Thyroid gland (tissue), 4 donors: ENCODE data around the gene PPP2R3A.

Source experiments
- CTCF ChIP-seq, 6 experiments: fragments of 200-600 bp in 3 of 6; fragments of 450-650 bp in 3 of 6; sonication (generic) in 3 of 6; IDR thresholded peaks; one replicate each; pipeline ENCODE4 v1.5.1; 2016 to 2019; ENCODE audit warnings: antibody characterized with exemption in 6 of 6, mild to moderate bottlenecking in 2 of 6, inconsistent platforms in 1 of 6, moderate library complexity in 1 of 6
- POLR2A ChIP-seq, 2 donors: fragments of 450-650 bp; IDR thresholded peaks; one replicate each; pipeline ENCODE4 v1.6.1; 2017; ENCODE audit warnings: antibody characterized with exemption in 2 of 2, mild to moderate bottlenecking in 2 of 2, moderate library complexity in 1 of 2

GRCh38 chr3:136122006-136122405, 156.5 kb downstream of the PPP2R3A start:
- TF ChIP-seq CTCF (IDR thresholded peaks at IDR 0.05): no peak
- no peak for TF ChIP-seq POLR2A (IDR thresholded peaks at IDR 0.05)
